HepG2 (cell line): ENCODE data around the gene XRCC1. TPM values are rescaled to one million over a fixed set of nuclear protein-coding genes. Genes with fewer than 3 reads are reported as not detected.

Source experiments
- MAZ ChIP-seq, 2 experiments: sonication (generic) in 1 of 2; formaldehyde crosslinking in 1 of 2; IDR thresholded peaks; 2 replicates each; pipeline versions ENCODE4 v1.5.0 to v1.6.1; 2012 to 2020; ENCODE audit warnings: low read depth in 2 of 2, mild to moderate bottlenecking in 2 of 2, borderline replicate concordance in 1 of 2, improper control_type of control experiment in 1 of 2, low read length in 1 of 2, missing genetic modification reagents in 1 of 2, moderate library complexity in 1 of 2
- XBP1 ChIP-seq: sonication (generic); formaldehyde crosslinking; IDR thresholded peaks from 2 replicates; pipeline ENCODE4 v1.5.0; 2020; ENCODE audit warnings: missing genetic modification reagents
- ZFP62 ChIP-seq: sonication (generic); formaldehyde crosslinking; IDR thresholded peaks from 2 replicates; pipeline ENCODE4 v1.4.0; 2020; ENCODE audit warnings: missing genetic modification reagents
- ZNF510 ChIP-seq: sonication (generic); formaldehyde crosslinking; IDR thresholded peaks from 2 replicates; pipeline ENCODE4 v1.4.0; 2020; ENCODE audit warnings: low read depth, mild to moderate bottlenecking, missing genetic modification reagents
- ZNF768 ChIP-seq: sonication (generic); formaldehyde crosslinking; IDR thresholded peaks from 2 replicates; pipeline ENCODE4 v1.4.0; 2020; ENCODE audit warnings: missing genetic modification reagents
- polyA plus RNA-seq, 8 experiments: library from polyadenylated mRNA; depleted of rRNA in 3 of 8; stranded (reverse) in 7 of 8; unstranded in 1 of 8; fragments of >200 nt; fragmentation: Illumina TruSeq in 4 of 8; extraction: Trizol in 4 of 8; gene quantifications; 2 replicates each; pipeline versions ENCODE4 v1.2.1 to v1.2.3, GENCODE V29; 2011 to 2016; ENCODE audit warnings: low read depth in 4 of 8, missing spikeins in 1 of 8, mixed read lengths in 1 of 8; ENCODE audit not compliant: insufficient read depth in 1 of 8
- total RNA-seq, 5 experiments: library from RNA; depleted of rRNA; stranded (reverse); fragments of >200 nt; fragmentation: Illumina TruSeq; extraction: Trizol; gene quantifications; 2 replicates each; pipeline ENCODE4 v1.2.3, GENCODE V29; 2016; ENCODE audit warnings: low read depth in 1 of 5
- TF ChIP-seq, protein P1 (sequence below): sonication (generic); formaldehyde crosslinking; IDR thresholded peaks from 2 replicates; pipeline ENCODE4 v1.5.0; 2020; ENCODE audit warnings: mild to moderate bottlenecking, missing genetic modification reagents, borderline replicate concordance
- TF ChIP-seq, protein P2 (sequence below): IDR thresholded peaks from 2 replicates; pipeline ENCODE4 v1.6.1; 2016; ENCODE audit warnings: low read depth, missing genetic modification reagents, missing compliant biosample characterization
- TF ChIP-seq, protein P3 (sequence below): sonication (generic); formaldehyde crosslinking; IDR thresholded peaks from 2 replicates; pipeline ENCODE4 v1.4.0; 2020; ENCODE audit warnings: mild to moderate bottlenecking, low read depth, missing genetic modification reagents
- TF ChIP-seq, protein P4 (sequence below): sonication (generic); formaldehyde crosslinking; IDR thresholded peaks from 2 replicates; pipeline ENCODE4 v1.4.0; 2020; ENCODE audit warnings: low read depth, missing genetic modification reagents

Gene XRCC1
- total and polyA plus RNA-seq, 2 of the 13 experiments (the other 11 are each of a cell fraction or from before 2014, with no cell fraction given), result 24.7 to 26.3 TPM

- TF ChIP-seq, protein P1, sequence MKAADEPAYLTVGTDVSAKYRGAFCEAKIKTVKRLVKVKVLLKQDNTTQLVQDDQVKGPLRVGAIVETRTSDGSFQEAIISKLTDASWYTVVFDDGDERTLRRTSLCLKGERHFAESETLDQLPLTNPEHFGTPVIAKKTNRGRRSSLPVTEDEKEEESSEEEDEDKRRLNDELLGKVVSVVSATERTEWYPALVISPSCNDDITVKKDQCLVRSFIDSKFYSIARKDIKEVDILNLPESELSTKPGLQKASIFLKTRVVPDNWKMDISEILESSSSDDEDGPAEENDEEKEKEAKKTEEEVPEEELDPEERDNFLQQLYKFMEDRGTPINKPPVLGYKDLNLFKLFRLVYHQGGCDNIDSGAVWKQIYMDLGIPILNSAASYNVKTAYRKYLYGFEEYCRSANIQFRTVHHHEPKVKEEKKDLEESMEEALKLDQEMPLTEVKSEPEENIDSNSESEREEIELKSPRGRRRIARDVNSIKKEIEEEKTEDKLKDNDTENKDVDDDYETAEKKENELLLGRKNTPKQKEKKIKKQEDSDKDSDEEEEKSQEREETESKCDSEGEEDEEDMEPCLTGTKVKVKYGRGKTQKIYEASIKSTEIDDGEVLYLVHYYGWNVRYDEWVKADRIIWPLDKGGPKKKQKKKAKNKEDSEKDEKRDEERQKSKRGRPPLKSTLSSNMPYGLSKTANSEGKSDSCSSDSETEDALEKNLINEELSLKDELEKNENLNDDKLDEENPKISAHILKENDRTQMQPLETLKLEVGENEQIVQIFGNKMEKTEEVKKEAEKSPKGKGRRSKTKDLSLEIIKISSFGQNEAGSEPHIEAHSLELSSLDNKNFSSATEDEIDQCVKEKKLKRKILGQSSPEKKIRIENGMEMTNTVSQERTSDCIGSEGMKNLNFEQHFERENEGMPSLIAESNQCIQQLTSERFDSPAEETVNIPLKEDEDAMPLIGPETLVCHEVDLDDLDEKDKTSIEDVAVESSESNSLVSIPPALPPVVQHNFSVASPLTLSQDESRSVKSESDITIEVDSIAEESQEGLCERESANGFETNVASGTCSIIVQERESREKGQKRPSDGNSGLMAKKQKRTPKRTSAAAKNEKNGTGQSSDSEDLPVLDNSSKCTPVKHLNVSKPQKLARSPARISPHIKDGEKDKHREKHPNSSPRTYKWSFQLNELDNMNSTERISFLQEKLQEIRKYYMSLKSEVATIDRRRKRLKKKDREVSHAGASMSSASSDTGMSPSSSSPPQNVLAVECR (CRISPR knock-in tag), result peak; percentile 26; the same call in 1 of the 2 replicates
- TF ChIP-seq ZNF768 (CRISPR knock-in tag), result peak; percentile 53; the same call in 1 of the 2 replicates
- TF ChIP-seq XBP1 (CRISPR knock-in tag), result no peak
- TF ChIP-seq, protein P2, sequence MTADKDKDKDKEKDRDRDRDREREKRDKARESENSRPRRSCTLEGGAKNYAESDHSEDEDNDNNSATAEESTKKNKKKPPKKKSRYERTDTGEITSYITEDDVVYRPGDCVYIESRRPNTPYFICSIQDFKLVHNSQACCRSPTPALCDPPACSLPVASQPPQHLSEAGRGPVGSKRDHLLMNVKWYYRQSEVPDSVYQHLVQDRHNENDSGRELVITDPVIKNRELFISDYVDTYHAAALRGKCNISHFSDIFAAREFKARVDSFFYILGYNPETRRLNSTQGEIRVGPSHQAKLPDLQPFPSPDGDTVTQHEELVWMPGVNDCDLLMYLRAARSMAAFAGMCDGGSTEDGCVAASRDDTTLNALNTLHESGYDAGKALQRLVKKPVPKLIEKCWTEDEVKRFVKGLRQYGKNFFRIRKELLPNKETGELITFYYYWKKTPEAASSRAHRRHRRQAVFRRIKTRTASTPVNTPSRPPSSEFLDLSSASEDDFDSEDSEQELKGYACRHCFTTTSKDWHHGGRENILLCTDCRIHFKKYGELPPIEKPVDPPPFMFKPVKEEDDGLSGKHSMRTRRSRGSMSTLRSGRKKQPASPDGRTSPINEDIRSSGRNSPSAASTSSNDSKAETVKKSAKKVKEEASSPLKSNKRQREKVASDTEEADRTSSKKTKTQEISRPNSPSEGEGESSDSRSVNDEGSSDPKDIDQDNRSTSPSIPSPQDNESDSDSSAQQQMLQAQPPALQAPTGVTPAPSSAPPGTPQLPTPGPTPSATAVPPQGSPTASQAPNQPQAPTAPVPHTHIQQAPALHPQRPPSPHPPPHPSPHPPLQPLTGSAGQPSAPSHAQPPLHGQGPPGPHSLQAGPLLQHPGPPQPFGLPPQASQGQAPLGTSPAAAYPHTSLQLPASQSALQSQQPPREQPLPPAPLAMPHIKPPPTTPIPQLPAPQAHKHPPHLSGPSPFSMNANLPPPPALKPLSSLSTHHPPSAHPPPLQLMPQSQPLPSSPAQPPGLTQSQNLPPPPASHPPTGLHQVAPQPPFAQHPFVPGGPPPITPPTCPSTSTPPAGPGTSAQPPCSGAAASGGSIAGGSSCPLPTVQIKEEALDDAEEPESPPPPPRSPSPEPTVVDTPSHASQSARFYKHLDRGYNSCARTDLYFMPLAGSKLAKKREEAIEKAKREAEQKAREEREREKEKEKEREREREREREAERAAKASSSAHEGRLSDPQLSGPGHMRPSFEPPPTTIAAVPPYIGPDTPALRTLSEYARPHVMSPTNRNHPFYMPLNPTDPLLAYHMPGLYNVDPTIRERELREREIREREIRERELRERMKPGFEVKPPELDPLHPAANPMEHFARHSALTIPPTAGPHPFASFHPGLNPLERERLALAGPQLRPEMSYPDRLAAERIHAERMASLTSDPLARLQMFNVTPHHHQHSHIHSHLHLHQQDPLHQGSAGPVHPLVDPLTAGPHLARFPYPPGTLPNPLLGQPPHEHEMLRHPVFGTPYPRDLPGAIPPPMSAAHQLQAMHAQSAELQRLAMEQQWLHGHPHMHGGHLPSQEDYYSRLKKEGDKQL (CRISPR knock-in tag), result no peak
- TF ChIP-seq MAZ (IDR thresholded peaks at IDR 0.05; ENCODE audit: borderline replicate concordance, low read depth, low read length), result 0 out of 2 replicates have a peak, but pooled peaks have one; percentile 66
- no peak; the same call in 1 of the 2 replicates for TF ChIP-seq MAZ (CRISPR knock-in tag; IDR thresholded peaks at IDR 0.05; ENCODE audit: low read depth)
- TF ChIP-seq, protein P3, sequence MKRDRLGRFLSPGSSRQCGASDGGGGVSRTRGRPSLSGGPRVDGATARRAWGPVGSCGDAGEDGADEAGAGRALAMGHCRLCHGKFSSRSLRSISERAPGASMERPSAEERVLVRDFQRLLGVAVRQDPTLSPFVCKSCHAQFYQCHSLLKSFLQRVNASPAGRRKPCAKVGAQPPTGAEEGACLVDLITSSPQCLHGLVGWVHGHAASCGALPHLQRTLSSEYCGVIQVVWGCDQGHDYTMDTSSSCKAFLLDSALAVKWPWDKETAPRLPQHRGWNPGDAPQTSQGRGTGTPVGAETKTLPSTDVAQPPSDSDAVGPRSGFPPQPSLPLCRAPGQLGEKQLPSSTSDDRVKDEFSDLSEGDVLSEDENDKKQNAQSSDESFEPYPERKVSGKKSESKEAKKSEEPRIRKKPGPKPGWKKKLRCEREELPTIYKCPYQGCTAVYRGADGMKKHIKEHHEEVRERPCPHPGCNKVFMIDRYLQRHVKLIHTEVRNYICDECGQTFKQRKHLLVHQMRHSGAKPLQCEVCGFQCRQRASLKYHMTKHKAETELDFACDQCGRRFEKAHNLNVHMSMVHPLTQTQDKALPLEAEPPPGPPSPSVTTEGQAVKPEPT (CRISPR knock-in tag), result 0 out of 2 replicates have a peak, but pooled peaks have one; percentile 33
- TF ChIP-seq ZNF510 (CRISPR knock-in tag), result 0 out of 2 replicates have a peak, but pooled peaks have one; percentile 55
- no peak for TF ChIP-seq ZFP62 (CRISPR knock-in tag)
- TF ChIP-seq, protein P4, sequence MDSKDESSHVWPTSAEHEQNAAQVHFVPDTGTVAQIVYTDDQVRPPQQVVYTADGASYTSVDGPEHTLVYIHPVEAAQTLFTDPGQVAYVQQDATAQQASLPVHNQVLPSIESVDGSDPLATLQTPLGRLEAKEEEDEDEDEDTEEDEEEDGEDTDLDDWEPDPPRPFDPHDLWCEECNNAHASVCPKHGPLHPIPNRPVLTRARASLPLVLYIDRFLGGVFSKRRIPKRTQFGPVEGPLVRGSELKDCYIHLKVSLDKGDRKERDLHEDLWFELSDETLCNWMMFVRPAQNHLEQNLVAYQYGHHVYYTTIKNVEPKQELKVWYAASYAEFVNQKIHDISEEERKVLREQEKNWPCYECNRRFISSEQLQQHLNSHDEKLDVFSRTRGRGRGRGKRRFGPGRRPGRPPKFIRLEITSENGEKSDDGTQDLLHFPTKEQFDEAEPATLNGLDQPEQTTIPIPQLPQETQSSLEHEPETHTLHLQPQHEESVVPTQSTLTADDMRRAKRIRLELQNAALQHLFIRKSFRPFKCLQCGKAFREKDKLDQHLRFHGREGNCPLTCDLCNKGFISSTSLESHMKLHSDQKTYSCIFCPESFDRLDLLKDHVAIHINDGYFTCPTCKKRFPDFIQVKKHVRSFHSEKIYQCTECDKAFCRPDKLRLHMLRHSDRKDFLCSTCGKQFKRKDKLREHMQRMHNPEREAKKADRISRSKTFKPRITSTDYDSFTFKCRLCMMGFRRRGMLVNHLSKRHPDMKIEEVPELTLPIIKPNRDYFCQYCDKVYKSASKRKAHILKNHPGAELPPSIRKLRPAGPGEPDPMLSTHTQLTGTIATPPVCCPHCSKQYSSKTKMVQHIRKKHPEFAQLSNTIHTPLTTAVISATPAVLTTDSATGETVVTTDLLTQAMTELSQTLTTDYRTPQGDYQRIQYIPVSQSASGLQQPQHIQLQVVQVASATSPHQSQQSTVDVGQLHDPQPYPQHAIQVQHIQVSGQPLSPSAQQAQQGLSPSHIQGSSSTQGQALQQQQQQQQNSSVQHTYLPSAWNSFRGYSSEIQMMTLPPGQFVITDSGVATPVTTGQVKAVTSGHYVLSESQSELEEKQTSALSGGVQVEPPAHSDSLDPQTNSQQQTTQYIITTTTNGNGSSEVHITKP (CRISPR knock-in tag), result no peak
Measured at GRCh38 chr19:43503501-43504425, 71.6 kb downstream of the XRCC1 start (continued).
